Measurements from ENCODE around the gene DMGDH.
A peak's percentile ranks its signal among the peaks of the same experiment; 100 is the strongest.

DMGDH gene

GRCh38 chr5:79069488-79070349 is at the start of gene DMGDH, which contains the start of gene BHMT2:
Gene DMGDH (minus strand): TSS chr5:79069674. CDS start chr5:79069620, 54 bp downstream.
Gene BHMT2 (plus strand): TSS chr5:79069767. CDS start chr5:79069783, 16 bp downstream.
- peak; percentile 67 for DNase-seq (ENCODE audit: low read depth, low spot score)

GRCh38 chr5:79112703-79113058 is 43.2 kb upstream of the DMGDH start:
- no peak for DNase-seq (ENCODE audit: low read depth, low spot score)

- no peak for DNase-seq (ENCODE audit: low read depth, low spot score)
Measured at GRCh38 chr5:79111960-79112702, 42.7 kb upstream of the DMGDH start.

GRCh38 chr5:79111387-79111959 is 42.0 kb upstream of the DMGDH start, which contains the start of gene BHMT:
Gene BHMT (plus strand): TSS chr5:79111809. CDS start chr5:79111886, 77 bp downstream.
- no peak for DNase-seq (ENCODE audit: low read depth, low spot score)

GRCh38 chr5:79109527-79110492 is 40.3 kb upstream of the DMGDH start:
- no peak for DNase-seq (ENCODE audit: low read depth, low spot score)

- DNase-seq (ENCODE audit: low read depth, low spot score): no peak
Measured at GRCh38 chr5:79108792-79109191, 39.3 kb upstream of the DMGDH start.

- no peak for DNase-seq (ENCODE audit: low read depth, low spot score)
Measured at GRCh38 chr5:79108086-79108485, 38.6 kb upstream of the DMGDH start.

GRCh38 chr5:79107020-79107796 is 37.7 kb upstream of the DMGDH start:
- DNase-seq (ENCODE audit: low read depth, low spot score): no peak

GRCh38 chr5:79105868-79106267 is 36.4 kb upstream of the DMGDH start:
- no peak for DNase-seq (ENCODE audit: low read depth, low spot score)

GRCh38 chr5:79093762-79094161 is 24.3 kb upstream of the DMGDH start:
- DNase-seq (ENCODE audit: low read depth, low spot score): no peak

GRCh38 chr5:79091064-79091463 is 21.6 kb upstream of the DMGDH start:
- DNase-seq (ENCODE audit: low read depth, low spot score): no peak

GRCh38 chr5:79088507-79088906 is 19.0 kb upstream of the DMGDH start:
- DNase-seq (ENCODE audit: low read depth, low spot score): no peak

- peak; percentile 42 for DNase-seq (ENCODE audit: low read depth, low spot score)
Measured at GRCh38 chr5:79086116-79086515, 16.6 kb upstream of the DMGDH start.

GRCh38 chr5:79081779-79082178 is 12.3 kb upstream of the DMGDH start:
- no peak for DNase-seq (ENCODE audit: low read depth, low spot score)

GRCh38 chr5:79080804-79081203 is 11.3 kb upstream of the DMGDH start:
- DNase-seq (ENCODE audit: low read depth, low spot score): no peak

GRCh38 chr5:79077680-79078365 is 8.3 kb upstream of the DMGDH start:
- DNase-seq (ENCODE audit: low read depth, low spot score): no peak

- no peak for DNase-seq (ENCODE audit: low read depth, low spot score)
Measured at GRCh38 chr5:79076819-79077218, 7.3 kb upstream of the DMGDH start.

- no peak for DNase-seq (ENCODE audit: low read depth, low spot score)
Measured at GRCh38 chr5:79075646-79076426, 6.4 kb upstream of the DMGDH start.

- DNase-seq (ENCODE audit: low read depth, low spot score): no peak
Measured at GRCh38 chr5:79074641-79075040, 5.2 kb upstream of the DMGDH start.

Data from astrocyte of the hippocampus (primary cell).